ENCODE measurements around the gene GPC5. TPM values are rescaled to one million over a fixed set of nuclear protein-coding genes. Genes with fewer than 3 reads are reported as not detected.

The GPC5 gene
- total RNA-seq, 1 experiment from 2014 or later = 0.26 TPM

DNA sequence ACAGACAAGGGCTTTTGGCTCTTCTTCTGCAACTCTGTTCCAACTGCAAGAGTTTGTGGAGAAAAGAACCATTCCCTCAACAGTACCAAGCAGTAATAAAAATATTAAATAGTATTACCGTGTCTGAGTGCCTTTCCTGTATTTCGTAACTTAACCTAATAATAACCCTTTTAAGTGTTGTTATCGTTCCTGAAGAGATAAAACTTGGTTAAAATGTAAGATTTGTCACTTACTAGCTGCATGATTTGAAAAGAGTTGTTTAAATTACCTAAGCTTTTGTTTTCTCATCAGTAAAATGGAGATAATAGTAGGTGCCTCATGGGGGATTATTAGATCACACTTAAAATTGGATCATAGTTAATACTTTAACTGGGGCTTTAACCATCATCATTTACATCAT, 447.2 kb downstream of the GPC5 start:
- in situ Hi-C loops (cut with HindIII; ENCODE audit: low pct_unique_long_range_greater_than_20kb, low sequenced_read_pairs) (no loop called here), intact Hi-C loops (cut with micrococcal nuclease; ENCODE audit: unreplicated experiment) (no loop called here)
- ATAC-seq = no peak
- no TSS peak for BruUV-seq (replicated peaks)
- no peak for TF ChIP-seq POLR2AphosphoS5 (IDR thresholded peaks at IDR 0.05; ENCODE audit: low read depth, low read length)
- TF ChIP-seq, protein P1, sequence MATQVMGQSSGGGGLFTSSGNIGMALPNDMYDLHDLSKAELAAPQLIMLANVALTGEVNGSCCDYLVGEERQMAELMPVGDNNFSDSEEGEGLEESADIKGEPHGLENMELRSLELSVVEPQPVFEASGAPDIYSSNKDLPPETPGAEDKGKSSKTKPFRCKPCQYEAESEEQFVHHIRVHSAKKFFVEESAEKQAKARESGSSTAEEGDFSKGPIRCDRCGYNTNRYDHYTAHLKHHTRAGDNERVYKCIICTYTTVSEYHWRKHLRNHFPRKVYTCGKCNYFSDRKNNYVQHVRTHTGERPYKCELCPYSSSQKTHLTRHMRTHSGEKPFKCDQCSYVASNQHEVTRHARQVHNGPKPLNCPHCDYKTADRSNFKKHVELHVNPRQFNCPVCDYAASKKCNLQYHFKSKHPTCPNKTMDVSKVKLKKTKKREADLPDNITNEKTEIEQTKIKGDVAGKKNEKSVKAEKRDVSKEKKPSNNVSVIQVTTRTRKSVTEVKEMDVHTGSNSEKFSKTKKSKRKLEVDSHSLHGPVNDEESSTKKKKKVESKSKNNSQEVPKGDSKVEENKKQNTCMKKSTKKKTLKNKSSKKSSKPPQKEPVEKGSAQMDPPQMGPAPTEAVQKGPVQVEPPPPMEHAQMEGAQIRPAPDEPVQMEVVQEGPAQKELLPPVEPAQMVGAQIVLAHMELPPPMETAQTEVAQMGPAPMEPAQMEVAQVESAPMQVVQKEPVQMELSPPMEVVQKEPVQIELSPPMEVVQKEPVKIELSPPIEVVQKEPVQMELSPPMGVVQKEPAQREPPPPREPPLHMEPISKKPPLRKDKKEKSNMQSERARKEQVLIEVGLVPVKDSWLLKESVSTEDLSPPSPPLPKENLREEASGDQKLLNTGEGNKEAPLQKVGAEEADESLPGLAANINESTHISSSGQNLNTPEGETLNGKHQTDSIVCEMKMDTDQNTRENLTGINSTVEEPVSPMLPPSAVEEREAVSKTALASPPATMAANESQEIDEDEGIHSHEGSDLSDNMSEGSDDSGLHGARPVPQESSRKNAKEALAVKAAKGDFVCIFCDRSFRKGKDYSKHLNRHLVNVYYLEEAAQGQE (IDR thresholded peaks at IDR 0.05; ENCODE audit: insufficient read depth in 1 of 2, low read depth in 2 of 2, low read length in 1 of 2) = no peak
- TF ChIP-seq SIN3A (IDR thresholded peaks at IDR 0.05; ENCODE audit: borderline replicate concordance, insufficient read depth, low read depth, low read length) = no peak
- no peak for TF ChIP-seq TCF7L2 (IDR thresholded peaks at IDR 0.05; ENCODE audit: low read depth, low read length)
- TF ChIP-seq, protein P2, sequence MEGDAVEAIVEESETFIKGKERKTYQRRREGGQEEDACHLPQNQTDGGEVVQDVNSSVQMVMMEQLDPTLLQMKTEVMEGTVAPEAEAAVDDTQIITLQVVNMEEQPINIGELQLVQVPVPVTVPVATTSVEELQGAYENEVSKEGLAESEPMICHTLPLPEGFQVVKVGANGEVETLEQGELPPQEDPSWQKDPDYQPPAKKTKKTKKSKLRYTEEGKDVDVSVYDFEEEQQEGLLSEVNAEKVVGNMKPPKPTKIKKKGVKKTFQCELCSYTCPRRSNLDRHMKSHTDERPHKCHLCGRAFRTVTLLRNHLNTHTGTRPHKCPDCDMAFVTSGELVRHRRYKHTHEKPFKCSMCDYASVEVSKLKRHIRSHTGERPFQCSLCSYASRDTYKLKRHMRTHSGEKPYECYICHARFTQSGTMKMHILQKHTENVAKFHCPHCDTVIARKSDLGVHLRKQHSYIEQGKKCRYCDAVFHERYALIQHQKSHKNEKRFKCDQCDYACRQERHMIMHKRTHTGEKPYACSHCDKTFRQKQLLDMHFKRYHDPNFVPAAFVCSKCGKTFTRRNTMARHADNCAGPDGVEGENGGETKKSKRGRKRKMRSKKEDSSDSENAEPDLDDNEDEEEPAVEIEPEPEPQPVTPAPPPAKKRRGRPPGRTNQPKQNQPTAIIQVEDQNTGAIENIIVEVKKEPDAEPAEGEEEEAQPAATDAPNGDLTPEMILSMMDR (IDR thresholded peaks at IDR 0.05) = no peak
- no peak for DNase-seq (ENCODE audit: low read depth, low spot score)
- H3K36me3 ChIP-seq (ENCODE audit: control insufficient read depth, insufficient read depth, low read length) = no peaks in the 10 kb centered on the region
- no peak overlapping the region for H3K4me3 ChIP-seq (ENCODE audit: low read depth in 2 of 2, low read length in 2 of 2)
- H3K27ac ChIP-seq (ENCODE audit: low read length) = no peak overlapping the region
- POLR2A ChIA-PET = no interaction called here
- no peaks in the 10 kb centered on the region for H3K4me1 ChIP-seq (ENCODE audit: control insufficient read depth, insufficient read depth, low read length)
- H3K9me3 ChIP-seq (ENCODE audit: control insufficient read depth, insufficient read depth, low read depth, low read length) = no peaks in the 10 kb centered on the region
- no peaks in the 10 kb centered on the region for H3K27me3 ChIP-seq (ENCODE audit: control insufficient read depth, insufficient read depth, low read length)
- CTCF ChIA-PET = no interaction called here

DNA sequence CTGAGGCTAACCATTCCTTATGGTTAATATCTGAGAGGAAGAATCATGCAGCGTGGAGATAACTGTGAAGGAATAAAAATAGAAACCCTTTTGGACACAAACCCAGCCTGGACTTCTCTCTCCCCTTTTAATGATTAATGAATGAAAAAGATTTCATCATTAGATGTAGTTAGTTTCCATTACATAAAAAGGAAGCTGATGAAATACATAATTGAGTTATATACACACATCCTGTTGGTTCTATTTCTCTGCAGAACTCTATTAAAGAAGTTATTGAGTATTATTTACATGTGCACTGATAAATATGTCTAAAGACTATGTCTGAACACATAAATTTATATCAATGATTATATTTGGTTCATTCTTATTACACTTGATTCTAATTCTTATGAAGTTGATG, 465.3 kb downstream of the GPC5 start:
- intact Hi-C loops (cut with micrococcal nuclease; ENCODE audit: unreplicated experiment) = no loop called here
- no peak for ATAC-seq
- H3K9me3 ChIP-seq (ENCODE audit: control insufficient read depth, insufficient read depth, low read depth, low read length) = no peaks in the 10 kb centered on the region
- no peak overlapping the region for H3K27ac ChIP-seq (ENCODE audit: low read length)
- ChIA-PET CTCF (no interaction called here), POLR2A (no interaction called here)
- no peak overlapping the region for H3K4me3 ChIP-seq (ENCODE audit: low read depth in 2 of 2, low read length in 2 of 2)
- BruUV-seq (replicated peaks) = no TSS peak
- H3K4me1 ChIP-seq (ENCODE audit: control insufficient read depth, insufficient read depth, low read length) = no peaks in the 10 kb centered on the region
- no peaks in the 10 kb centered on the region for H3K27me3 ChIP-seq (ENCODE audit: control insufficient read depth, insufficient read depth, low read length)
- DNase-seq (ENCODE audit: low read depth, low spot score) = no peak
- in situ Hi-C loops (cut with HindIII; ENCODE audit: low pct_unique_long_range_greater_than_20kb, low sequenced_read_pairs) = no loop called here
- H3K36me3 ChIP-seq (ENCODE audit: control insufficient read depth, insufficient read depth, low read length) = no peaks in the 10 kb centered on the region
- TF ChIP-seq POLR2AphosphoS5 (IDR thresholded peaks at IDR 0.05; ENCODE audit: low read depth, low read length) = no peak
- TF ChIP-seq TCF7L2 (IDR thresholded peaks at IDR 0.05; ENCODE audit: low read depth, low read length) = no peak
- TF ChIP-seq, protein P1 (IDR thresholded peaks at IDR 0.05; ENCODE audit: insufficient read depth in 1 of 2, low read depth in 2 of 2, low read length in 1 of 2) = no peak
